Common myeloid progenitor, CD34-positive (primary cell): ENCODE measurements around the gene NME3.
A peak's percentile ranks its signal among the peaks of the same experiment; 100 is the strongest.

Experiments used
- CTCF ChIA-PET: fragments of 350-600 bp; sonication (Branson Sonifier 250); formaldehyde crosslinking; loops from one replicate; lab custom pipeline; 2021; ENCODE audit warnings: antibody characterized with exemption; lab: Charles Lee
- POLR2A ChIA-PET: fragments of 350-600 bp; sonication (Branson Sonifier 250); formaldehyde crosslinking; loops from one replicate; lab custom pipeline; 2021; ENCODE audit warnings: antibody characterized with exemption; lab: Charles Lee
- DNase-seq, 3 donors: peaks; one replicate each; pipeline versions ENCODE4 v3.0.0 to v3.0.0-alpha.2; 2013
- H3K27ac ChIP-seq, 2 experiments: 1 replicate in 1 of 2; 2 replicates in 1 of 2; pipeline ENCODE4 v1.7.0; 2013; ENCODE audit warnings: inconsistent platforms in 2 of 2, low read length in 2 of 2, mild to moderate bottlenecking in 2 of 2, low read depth in 1 of 2, moderate library complexity in 1 of 2; ENCODE audit not compliant: severe bottlenecking in 2 of 2, insufficient read depth in 1 of 2, poor library complexity in 1 of 2
- H3K27me3 ChIP-seq, 5 experiments: replicated peaks in 2 of 5; 1 replicate in 3 of 5; 2 replicates in 2 of 5; pipeline versions ENCODE4 v1.6.1 to v1.7.0; 2013; ENCODE audit warnings: low read length in 4 of 5, mild to moderate bottlenecking in 2 of 5, moderate library complexity in 2 of 5, inconsistent platforms in 1 of 5; ENCODE audit not compliant: insufficient read depth in 5 of 5, control insufficient read depth in 4 of 5
- H3K36me3 ChIP-seq, 4 experiments: 1 replicate in 2 of 4; 2 replicates in 2 of 4; pipeline versions ENCODE4 v1.6.1 to v1.7.0; 2013; ENCODE audit warnings: low read length in 3 of 4, control low read depth in 1 of 4, mild to moderate bottlenecking in 1 of 4; ENCODE audit not compliant: control insufficient read depth in 4 of 4, insufficient read depth in 4 of 4
- H3K4me1 ChIP-seq, 4 experiments: 1 replicate in 3 of 4; 2 replicates in 1 of 4; pipeline versions ENCODE4 v1.6.1 to v1.7.1; 2013; ENCODE audit warnings: low read length in 3 of 4, mild to moderate bottlenecking in 3 of 4, control low read depth in 1 of 4, inconsistent platforms in 1 of 4, moderate library complexity in 1 of 4; ENCODE audit not compliant: control insufficient read depth in 4 of 4, insufficient read depth in 4 of 4; ENCODE audit errors: control extremely low read depth in 1 of 4
- H3K4me3 ChIP-seq, 7 experiments: 1 replicate in 4 of 7; 2 replicates in 3 of 7; pipeline versions ENCODE4 v1.5.1 to v1.7.0; 2013; ENCODE audit warnings: mild to moderate bottlenecking in 7 of 7, low read length in 6 of 7, moderate library complexity in 6 of 7, inconsistent platforms in 2 of 7, low read depth in 2 of 7, control low read depth in 1 of 7; ENCODE audit not compliant: insufficient read depth in 4 of 7, control insufficient read depth in 1 of 7; ENCODE audit errors: extremely low read depth in 1 of 7
- H3K9me3 ChIP-seq, 5 experiments: 1 replicate in 4 of 5; 2 replicates in 1 of 5; pipeline versions ENCODE4 v1.6.1 to v1.7.1; 2013; ENCODE audit warnings: low read length in 4 of 5, mild to moderate bottlenecking in 2 of 5, inconsistent platforms in 1 of 5, low read depth in 1 of 5, moderate library complexity in 1 of 5; ENCODE audit not compliant: control insufficient read depth in 4 of 5, insufficient read depth in 2 of 5; ENCODE audit errors: control extremely low read depth in 1 of 5
- WGBS: methylation state at CpG from one replicate; pipeline ENCODE4 v1.1.5; 2013; ENCODE audit not compliant: insufficient coverage; 5-methylcytosine and 5-hydroxymethylcytosine counted together

The NME3 gene

DNA sequence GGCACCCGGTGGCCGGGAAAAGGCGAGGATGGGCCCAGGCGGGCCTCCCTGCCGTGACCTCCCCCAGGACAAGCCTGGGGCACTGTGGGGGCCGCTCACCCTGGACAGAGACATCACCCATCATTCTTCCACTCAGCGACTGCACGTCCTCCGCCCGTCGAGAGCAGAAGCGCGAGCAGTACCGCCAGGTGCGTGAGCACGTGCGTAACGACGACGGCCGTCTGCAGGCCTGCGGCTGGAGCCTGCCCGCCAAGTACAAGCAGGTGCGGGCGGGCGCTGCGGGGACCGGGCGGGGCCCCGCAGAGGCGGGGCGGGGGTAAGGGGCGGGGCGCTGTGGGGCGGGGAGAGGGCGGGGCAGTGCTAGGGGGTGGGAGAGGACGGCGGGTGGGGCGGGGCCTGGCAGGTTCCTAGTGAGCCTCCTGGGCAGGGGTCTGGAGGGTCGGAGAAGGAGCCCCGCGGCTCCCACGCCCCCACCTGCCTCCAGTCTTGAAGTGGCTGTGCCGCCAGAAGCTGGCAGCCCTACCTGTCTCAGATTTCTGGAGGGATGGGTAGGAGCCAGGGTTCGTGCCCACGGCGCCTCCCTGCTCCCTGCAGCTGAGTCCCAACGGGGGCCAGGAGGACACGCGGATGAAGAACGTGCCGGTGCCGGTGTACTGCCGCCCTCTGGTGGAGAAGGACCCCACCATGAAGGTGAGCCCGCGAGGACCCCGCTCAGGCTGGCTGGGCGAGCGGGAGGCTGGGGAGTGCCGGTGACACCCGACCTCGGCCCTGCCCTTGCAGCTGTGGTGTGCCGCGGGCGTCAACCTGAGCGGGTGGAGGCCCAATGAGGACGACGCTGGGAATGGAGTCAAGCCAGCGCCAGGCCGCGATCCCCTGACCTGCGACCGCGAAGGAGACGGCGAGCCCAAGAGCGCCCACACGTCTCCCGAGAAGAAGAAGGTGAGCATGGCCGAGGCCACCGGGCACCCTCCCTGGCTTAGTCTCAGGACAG, 7.5 kb downstream of the NME3 start:
- ChIA-PET POLR2A (no interaction called here), CTCF (interaction anchor here (0.8 to 1.4 kb wide), 4 partner anchors 12 to 179 kb away, joined by 3 to 4 read pairs (median 3); partner anchors contain the start of genes MAPK8IP3 and MSRB1)
- H3K4me1 ChIP-seq = no peaks in the 10 kb centered on the region
- peaks cover 7 to 93% (median 65%) of the 10 kb centered on the region in 4 experiments for H3K36me3 ChIP-seq
- no peaks in the 10 kb centered on the region for H3K9me3 ChIP-seq
- no peaks in the 10 kb centered on the region for H3K27me3 ChIP-seq
- no peak overlapping the region for H3K4me3 ChIP-seq
- DNase-seq = peak; percentile 11 to 24 (median 22)
- H3K27ac ChIP-seq = no peak overlapping the region
- WGBS = 96% methylated on average over 54 of the region's 81 CpGs

DNA sequence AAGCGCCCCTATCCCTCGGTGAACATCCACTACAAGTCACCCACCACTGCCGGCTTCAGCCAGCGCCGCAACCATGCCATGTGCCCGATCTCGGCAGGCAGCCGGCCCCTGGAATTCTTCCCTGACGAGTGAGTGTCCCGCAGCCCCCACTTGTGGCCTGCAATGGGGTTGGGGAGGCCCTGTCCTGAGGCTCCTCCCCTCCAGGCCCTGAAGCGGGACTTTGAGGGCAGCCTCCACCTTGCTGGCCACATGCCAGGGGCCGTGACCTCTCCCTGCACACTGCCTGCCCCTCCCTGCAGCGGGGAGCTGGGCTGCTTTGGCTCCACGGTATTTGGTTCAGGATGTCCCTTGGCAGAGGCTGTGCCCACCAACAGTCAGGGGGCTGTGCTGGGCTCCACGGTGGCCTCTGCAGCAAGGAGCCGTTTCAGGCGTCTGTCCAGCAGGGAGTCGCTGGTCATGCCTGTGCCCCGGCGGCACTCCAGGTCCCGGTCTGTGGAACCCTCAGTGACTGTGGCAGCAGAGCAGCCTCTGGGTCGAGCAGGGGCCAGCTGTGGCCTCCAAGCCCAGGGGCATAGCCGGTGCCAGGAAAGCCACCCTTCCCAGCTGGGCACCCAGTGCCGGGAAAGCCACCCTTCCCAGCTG, 8.3 kb downstream of the NME3 start:
- no peak for DNase-seq
- no peaks in the 10 kb centered on the region for H3K9me3 ChIP-seq
- H3K4me1 ChIP-seq = no peaks in the 10 kb centered on the region
- peaks cover 7 to 92% (median 64%) of the 10 kb centered on the region in 4 experiments for H3K36me3 ChIP-seq
- H3K27me3 ChIP-seq = no peaks in the 10 kb centered on the region
- CTCF ChIA-PET = interaction anchor here (1.3 kb wide), 1 partner anchor 57 kb away, joined by 3 read pairs; the partner anchor contains the start of gene MAPK8IP3
- POLR2A ChIA-PET = no interaction called here
- no peak overlapping the region for H3K4me3 ChIP-seq
- 98% methylated on average over 19 of the region's 24 CpGs for WGBS
- no peak overlapping the region for H3K27ac ChIP-seq

DNA sequence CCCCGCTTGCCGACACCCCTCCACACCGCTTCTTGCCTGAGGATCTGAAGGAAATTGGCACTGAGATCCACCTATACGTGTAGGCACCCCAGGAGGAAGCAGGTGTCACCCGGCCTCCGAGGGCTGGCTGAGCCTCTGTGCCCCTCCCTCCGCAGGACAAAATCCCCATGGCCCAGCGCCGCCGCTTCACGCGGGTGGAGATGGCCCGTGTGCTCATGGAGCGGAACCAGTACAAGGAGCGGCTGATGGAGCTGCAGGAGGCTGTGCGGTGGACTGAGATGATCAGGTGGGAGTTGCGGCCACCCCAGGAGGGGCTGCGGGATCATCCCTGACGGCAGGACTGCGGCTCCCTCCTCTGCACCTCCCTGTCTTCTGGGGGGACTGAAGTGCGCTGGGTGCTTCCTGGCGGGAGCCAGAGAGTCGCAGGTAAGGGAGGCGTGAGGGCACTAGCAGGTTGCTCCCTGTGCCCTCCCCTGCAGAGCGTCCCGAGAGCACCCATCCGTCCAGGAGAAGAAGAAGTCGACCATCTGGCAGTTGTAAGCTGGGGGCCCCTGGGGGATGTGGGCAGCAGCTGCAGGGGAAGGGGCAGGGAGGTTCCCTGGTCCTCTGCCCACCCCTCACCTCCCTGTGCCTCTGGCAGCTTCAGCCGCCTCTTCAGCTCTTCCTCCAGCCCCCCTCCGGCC, 9.0 kb downstream of the NME3 start:
- POLR2A ChIA-PET = no interaction called here

DNA sequence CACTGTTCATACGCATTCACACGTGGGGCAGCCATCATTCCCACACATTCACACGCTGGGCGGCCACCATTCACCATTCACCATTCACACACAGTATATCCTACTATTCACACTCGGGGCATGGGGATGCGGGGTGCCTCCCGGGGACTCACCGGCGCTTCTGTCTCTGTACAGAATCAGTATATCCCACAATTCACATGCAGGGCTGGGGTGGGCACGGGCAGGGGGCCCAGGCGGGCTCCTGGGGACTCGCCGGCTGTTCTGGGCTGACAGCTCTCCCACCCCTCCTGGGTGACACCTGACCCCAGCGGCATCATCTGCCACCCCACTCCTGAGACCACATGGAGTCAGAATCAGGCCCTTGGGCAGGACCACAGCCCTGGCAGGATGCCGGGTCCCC, 9.6 kb downstream of the NME3 start:
- Histone ChIP-seq H3K4me3 (no peak overlapping the region), H3K27ac (no peak overlapping the region), H3K27me3 (no peaks in the 10 kb centered on the region), H3K36me3 (peaks cover 2 to 87% (median 59%) of the 10 kb centered on the region in 4 experiments), H3K9me3 (no peaks in the 10 kb centered on the region), H3K4me1 (no peaks in the 10 kb centered on the region)
- 99% methylated on average over 15 of the region's 15 CpGs for WGBS
- DNase-seq = no peak
- ChIA-PET CTCF (interaction anchor here (1.6 kb wide), 1 partner anchor 29 kb away, joined by 3 read pairs; no protein-coding TSS in a partner anchor), POLR2A (interaction anchor here (0.6 kb wide), 1 partner anchor 21 kb away, joined by 3 read pairs; the partner anchor contains the start of gene NUBP2)

More for the DNA sequence above, 9.0 kb downstream of the NME3 start:
- Histone ChIP-seq H3K4me3 (no peak overlapping the region), H3K36me3 (peaks cover 5 to 92% (median 62%) of the 10 kb centered on the region in 4 experiments), H3K27me3 (no peaks in the 10 kb centered on the region), H3K4me1 (no peaks in the 10 kb centered on the region), H3K9me3 (no peaks in the 10 kb centered on the region), H3K27ac (no peak overlapping the region)
- CTCF ChIA-PET = interaction anchor here (1.3 kb wide), 1 partner anchor 56 kb away, joined by 3 read pairs; the partner anchor contains the start of gene MAPK8IP3
- no peak for DNase-seq
- WGBS = 93% methylated on average over 25 of the region's 30 CpGs

DNA sequence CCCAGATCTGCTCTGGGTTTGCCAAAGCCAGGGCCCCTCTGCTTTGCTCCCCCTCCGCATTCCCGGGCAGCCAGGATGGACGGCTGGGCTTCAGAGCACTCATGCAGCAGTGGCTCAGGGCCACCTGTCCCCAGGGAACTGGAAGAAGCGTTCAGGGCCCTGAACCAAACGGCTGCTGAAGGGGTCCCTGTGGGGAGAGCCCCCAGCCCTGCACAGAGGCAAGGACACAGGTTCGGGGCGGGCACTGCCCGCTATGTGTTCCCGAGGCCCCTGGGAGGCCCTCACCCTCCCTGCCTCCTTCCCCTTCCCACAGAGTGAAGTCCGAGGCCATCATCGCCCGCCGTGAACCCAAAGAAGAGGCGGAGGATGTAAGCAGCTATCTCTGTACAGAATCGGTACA, 10.4 kb downstream of the NME3 start:
- WGBS = 97% methylated on average over 10 of the region's 15 CpGs
- DNase-seq = no peak
- ChIA-PET POLR2A (no interaction called here), CTCF (interaction anchor here (1.0 to 1.6 kb wide), 2 partner anchors 12 to 28 kb away, joined by 3 read pairs; partner anchors contain the start of genes EME2 and MRPS34)
- no peaks in the 10 kb centered on the region for H3K9me3 ChIP-seq
- H3K27ac ChIP-seq = no peak overlapping the region
- H3K36me3 ChIP-seq = peaks cover 0 to 83% (median 57%) of the 10 kb centered on the region in 4 experiments
- H3K27me3 ChIP-seq = no peaks in the 10 kb centered on the region
- no peak overlapping the region for H3K4me3 ChIP-seq
- H3K4me1 ChIP-seq = no peaks in the 10 kb centered on the region

DNA sequence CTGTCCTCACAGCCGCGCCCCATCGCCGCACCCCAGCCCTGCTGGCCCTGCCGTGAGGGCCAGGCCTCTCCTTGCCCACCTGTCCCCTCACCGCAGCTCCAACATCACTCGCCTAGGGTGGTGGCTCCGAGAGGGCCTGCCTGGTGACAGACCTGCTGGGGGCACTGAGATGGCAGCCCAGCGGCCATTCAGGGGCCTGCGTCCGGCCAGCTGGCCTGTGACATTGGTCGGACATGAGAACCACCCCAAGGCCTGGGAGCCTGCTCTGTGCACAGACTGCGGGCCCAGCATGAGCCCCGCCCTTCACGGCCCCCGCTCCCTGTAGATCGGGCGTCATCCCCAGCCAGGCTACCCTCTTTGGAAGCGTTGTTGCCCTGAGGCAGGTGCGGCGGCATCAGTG, 11.8 kb downstream of the NME3 start:
- Histone ChIP-seq H3K9me3 (no peaks in the 10 kb centered on the region), H3K4me1 (no peaks in the 10 kb centered on the region), H3K36me3 (peaks cover 0 to 79% (median 55%) of the 10 kb centered on the region in 4 experiments), H3K4me3 (no peak overlapping the region), H3K27ac (no peak overlapping the region), H3K27me3 (no peaks in the 10 kb centered on the region)
- ChIA-PET POLR2A (no interaction called here), CTCF (interaction anchor here (0.6 to 0.9 kb wide), 2 partner anchors 21 to 42 kb away, joined by 3 read pairs; no protein-coding TSS in a partner anchor)
- WGBS = 98% methylated on average over 21 of the region's 21 CpGs
- DNase-seq = no peak
